Putamen (tissue), 1 donor: ENCODE data around the gene HECTD4.
"Not testable (repeated sequence)": the region's sequence is repeated elsewhere in the genome, so short reads cannot be mapped to it uniquely, and the experiment has no call there.

Experiments used
- DNase-seq: peaks from one replicate; pipeline ENCODE4 v3.0.0-alpha.2; 2016; ENCODE audit warnings: low spot score

The HECTD4 gene

GRCh38 chr12:112354399-112354798 lies 27.8 kb downstream of the HECTD4 start:
- DNase-seq, result no peak

- DNase-seq, result no peak
Observed at GRCh38 chr12:112353393-112353792, 28.8 kb downstream of the HECTD4 start.

DNA sequence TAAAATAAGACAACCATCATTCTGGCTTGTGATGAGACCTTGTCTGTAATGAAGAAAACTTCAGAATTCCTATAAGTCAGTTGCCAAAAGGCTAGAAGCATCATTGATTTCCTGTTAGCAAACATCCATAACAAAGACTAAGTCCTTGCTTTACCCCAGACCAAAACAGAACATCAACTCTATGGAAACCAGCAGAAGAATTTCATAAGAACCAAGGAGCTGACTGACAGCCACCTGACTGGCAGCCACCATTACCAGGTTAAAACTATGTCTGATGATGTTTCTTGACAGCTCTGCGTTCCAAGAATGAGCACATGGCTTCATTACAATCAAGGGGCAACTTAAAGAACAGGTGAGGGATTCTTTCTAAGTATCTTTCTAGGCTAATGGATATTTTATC lies 29.3 kb downstream of the HECTD4 start:
- no peak for DNase-seq

DNA sequence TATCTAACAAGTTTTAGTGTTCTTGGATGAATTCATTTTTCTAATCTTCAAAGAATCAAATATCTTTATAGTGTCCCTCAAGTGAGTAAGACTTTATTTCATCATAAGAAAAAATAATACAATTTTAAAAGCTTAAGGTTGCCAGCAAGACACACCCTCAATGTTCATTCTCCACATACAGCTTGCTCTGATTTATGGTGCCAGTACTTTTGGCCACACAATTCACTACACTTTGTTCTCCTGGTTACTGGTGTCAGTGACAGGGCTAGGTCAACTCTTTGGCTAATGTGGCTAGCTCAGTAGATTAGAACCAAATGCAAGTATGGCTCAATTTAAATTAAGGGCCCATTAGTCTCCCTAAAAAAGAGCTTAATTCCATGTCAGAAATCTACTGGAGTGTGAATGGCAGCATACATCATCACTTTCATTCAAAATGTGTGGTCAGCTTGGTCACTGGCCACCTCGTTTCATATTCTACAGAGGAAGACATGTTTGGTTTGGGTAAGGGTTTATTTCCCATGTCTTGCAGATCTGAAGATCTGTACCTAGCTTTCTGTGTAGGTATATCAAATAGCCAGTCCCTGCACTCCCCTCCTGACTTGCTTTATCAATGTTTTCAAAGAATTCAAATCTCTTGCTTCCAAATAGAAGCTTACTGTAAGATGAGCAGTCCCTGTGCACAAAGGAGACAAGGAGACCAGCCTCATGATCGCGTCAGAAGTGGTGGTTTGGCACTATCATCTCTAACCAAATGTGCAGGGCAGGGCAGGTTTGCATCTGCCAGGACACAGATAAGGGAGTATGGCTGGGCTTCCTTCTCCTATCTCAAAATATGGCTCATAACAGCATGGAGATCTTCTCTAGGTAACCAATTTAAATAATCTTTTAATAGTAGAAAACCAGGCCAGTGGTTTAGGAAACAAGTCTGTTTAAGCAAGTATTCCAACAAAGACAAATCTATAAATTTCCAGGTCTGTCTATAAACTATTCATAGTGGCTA lies 31.3 kb downstream of the HECTD4 start:
- no peak for DNase-seq

DNA sequence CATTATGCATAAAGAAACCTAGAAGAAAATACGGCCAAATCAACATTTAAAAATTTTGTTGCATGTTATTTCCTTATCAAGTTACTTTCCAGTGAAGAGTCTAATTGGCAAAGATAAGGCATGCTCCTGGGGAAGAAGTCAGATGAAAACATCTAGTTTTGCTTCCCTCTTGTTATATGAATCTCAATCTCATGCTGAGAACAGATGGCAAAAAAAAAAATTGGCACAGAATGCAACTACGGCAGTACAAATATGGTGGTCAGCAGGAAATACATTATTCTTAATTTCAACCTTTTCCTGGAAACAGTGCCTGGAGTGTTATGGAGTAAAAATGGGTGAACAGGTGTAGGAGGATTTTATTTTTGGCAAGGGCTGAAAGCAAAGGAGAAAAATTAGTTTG lies 32.8 kb downstream of the HECTD4 start:
- peak; percentile 20 for DNase-seq

DNA sequence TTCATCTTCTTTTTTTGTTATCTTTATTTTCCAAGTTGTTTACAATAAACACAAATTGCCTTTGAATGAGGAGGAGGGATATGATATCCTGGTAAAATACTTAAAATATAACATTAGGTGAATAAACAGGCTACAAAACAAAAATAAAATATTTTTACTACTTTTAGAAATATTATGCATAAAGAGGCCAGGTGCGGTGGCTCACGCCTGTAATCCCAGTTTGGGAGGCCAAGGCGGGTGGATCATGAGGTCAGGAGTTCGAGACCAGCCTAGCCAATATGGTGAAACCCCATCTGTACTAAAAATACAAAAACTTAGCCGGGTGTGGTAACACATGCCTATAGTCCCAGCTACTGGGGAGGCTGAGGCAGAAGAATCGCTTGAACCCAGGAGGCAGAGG lies 33.3 kb downstream of the HECTD4 start:
- not testable (repeated sequence) for DNase-seq

DNA sequence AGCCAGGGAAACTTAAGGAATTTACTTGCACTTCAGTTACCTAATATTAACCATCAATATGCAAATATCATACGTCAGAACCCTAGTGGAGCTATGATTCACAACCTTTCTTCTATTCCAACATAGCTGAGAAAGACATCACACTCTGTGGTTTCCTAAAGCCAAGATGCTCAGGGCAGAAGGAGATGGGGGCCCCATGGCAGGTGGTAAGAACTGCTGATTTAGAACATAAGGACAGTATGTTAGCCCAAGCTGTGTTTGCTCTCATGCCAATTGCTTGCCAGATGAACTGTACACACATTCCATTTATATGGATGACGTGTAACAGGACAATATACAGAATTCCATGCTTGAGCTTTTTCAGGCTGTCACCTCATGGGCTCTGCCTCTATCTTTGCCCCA lies 34.6 kb downstream of the HECTD4 start:
- DNase-seq, result no peak

GRCh38 chr12:112346194-112346593 lies 36.0 kb downstream of the HECTD4 start:
- no peak for DNase-seq

DNA sequence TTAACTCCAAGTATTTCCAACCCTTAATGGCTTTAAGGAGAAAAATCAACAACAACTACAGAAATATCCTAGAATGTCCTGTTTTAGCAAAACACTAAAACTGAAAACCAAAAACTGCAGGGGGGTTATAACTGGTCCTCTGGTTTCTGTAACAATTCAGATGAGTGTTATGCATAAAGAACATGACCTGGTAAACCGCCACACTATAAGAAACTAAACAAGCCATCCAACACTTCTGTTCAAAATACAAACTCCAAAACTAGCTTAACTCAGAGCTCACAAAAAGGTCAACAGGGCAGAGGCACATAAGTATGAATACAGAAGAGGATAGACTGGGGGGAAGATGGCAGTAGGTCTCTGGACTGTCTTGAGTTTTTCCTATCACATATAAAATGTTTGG lies 38.0 kb downstream of the HECTD4 start:
- DNase-seq, result no peak

- DNase-seq, result no peak
Observed at GRCh38 chr12:112342587-112342986, 39.6 kb downstream of the HECTD4 start.

- peak; percentile 17 for DNase-seq
Observed at GRCh38 chr12:112341046-112341825, 41.0 kb downstream of the HECTD4 start.

DNA sequence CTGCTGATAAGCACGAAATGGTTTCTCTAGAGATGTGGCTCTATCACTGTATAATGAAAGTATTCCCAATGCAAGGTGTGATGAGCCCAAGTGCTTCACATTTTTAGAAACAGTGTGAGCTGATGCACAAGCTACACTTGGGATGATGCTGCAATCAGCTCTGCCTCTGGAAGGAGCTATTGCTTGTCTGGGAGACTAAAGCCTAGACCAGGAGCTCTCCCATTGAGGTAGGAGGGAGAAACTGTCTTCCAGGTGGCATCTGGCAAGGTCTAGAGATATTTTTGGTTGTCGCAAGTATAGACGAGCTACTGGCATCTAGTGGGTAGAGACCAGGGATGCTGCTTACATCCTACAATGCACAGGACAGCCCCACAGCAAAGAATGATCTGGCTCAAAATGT lies 42.0 kb downstream of the HECTD4 start:
- DNase-seq, result no peak

- not testable (repeated sequence) for DNase-seq
Observed at GRCh38 chr12:112334999-112335398, 47.2 kb downstream of the HECTD4 start.

- no peak for DNase-seq
Observed at GRCh38 chr12:112333019-112333418, 49.2 kb downstream of the HECTD4 start.

DNA sequence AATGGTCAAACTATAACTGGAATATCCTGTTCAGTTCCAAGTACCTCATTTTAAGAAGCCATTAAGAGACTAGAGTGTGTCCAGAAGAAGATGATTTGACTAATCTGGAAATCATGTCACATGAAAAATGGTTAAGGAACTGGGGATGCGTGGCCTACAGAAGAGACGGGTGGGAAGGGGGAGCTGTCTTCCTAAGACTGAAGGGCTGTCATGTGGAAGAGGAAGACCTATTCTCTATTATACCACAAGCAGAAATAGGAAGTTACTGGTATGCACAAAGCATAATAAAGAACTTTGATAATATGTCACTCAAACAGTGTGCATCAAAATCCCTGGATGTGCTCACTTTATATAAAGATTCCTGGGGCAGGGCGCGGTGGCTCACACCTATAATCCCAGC lies 50.3 kb downstream of the HECTD4 start:
- DNase-seq, result no peak

GRCh38 chr12:112330706-112331105 lies 51.5 kb downstream of the HECTD4 start:
- no peak for DNase-seq

- DNase-seq, result no peak
Observed at GRCh38 chr12:112328456-112329124, 53.6 kb downstream of the HECTD4 start.

GRCh38 chr12:112327209-112327938 lies 54.9 kb downstream of the HECTD4 start:
- DNase-seq, result no peak

- no peak for DNase-seq
Observed at GRCh38 chr12:112325622-112326207, 56.5 kb downstream of the HECTD4 start.

DNA sequence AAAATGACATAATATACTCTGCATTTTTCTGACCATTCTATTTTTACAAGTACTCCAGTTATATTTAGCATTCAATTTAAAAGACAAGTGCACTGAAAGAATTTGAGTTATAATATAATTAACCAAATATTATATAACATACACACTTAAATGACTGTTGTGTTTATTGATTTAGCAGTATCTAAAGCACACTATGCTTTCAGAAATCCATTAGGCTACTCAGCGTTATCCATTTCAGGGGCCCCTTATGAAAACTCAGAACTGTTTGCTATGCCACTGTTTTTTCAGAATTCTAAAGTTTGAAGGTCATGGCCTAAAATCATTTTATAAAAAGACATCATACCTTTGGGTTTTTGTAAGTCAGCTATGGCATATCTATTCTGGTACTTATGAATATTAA lies 57.1 kb downstream of the HECTD4 start:
- DNase-seq, result no peak

DNA sequence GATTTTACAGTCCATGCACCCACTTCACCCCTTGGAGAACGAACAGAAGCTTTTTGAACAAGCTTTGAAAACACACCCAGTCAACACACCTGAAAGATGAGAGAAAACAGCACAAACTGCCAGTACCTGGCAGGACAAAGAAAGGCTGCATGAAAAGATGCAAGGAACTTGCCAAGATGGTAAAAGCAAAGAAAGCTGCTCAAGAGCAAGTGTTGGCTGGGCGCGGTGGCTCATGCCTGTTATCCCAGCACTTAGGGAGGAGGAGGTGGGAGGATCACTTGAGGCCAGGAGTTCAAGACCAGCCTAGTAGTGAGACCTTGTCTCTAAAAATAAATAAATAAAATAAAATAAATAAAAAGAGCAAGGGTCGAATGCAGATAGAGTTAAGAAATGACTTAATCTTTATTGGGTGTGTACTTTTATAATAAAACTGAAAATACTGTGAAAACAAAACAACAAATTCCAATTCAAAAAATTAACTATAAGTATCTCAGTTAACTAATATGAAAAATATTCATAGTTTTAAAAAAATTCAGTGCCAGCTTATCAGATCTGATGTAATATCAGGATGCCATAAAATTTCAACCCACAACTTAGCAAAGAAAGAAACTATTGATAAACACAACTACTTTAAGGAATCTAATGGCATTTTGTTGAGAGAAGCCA lies 59.2 kb downstream of the HECTD4 start:
- DNase-seq, result no peak
